HT-29 (cell line): ENCODE measurements around the gene FGF18. TPM values are rescaled to one million over a fixed set of nuclear protein-coding genes. Genes with fewer than 3 reads are reported as not detected.
"Not testable (repeated sequence)": the region's sequence is repeated elsewhere in the genome, so short reads cannot be mapped to it uniquely, and the experiment has no call there.

ENCODE experiments used
- DNase-seq: peaks from one replicate; pipeline ENCODE4 v3.0.0-alpha.2; 2015; ENCODE audit warnings: low spot score
- small RNA-seq: library from RNA; depleted of rRNA; stranded (forward); fragments of <200 nt; gene quantifications from one replicate; pipeline ENCODE3, GENCODE V24; 2014
- total RNA-seq: library from RNA; depleted of rRNA; stranded (reverse); fragments of >200 nt; shearing (Covaris generic); gene quantifications from 2 replicates; pipeline ENCODE4 v1.2.3, GENCODE V29; 2014; rRNA removed

The FGF18 gene
- total RNA-seq, 1 experiment from 2014 or later = 0.58 TPM

- DNase-seq = no peak
Observed at GRCh38 chr5:171495122-171495700, 75.8 kb downstream of the FGF18 start.

GRCh38 chr5:171496456-171496855, 77.0 kb downstream of the FGF18 start:
- no peak for DNase-seq

- DNase-seq = not testable (repeated sequence)
Observed at GRCh38 chr5:171497494-171497893, 78.0 kb downstream of the FGF18 start.

GRCh38 chr5:171498166-171498565, 78.7 kb downstream of the FGF18 start:
- no peak for DNase-seq

- no peak for DNase-seq
Observed at GRCh38 chr5:171499611-171500010, 80.2 kb downstream of the FGF18 start.

GRCh38 chr5:171505473-171506043, 86.1 kb downstream of the FGF18 start:
- DNase-seq = no peak

- no peak for DNase-seq
Observed at GRCh38 chr5:171506951-171507350, 87.5 kb downstream of the FGF18 start.

Small RNA genes lying within 50 kb of the gene (small RNA-seq; reads per million reads assigned to genes)
- gene MIR3912 = not detected

Other genes starting within 250 kb of the FGF18 start
- gene TLX3, start 110.4 kb upstream of the FGF18 start, total RNA-seq = not detected in 2 replicates
- 896 and 936 TPM in 2 replicates for gene NPM1, start 31.8 kb upstream of the FGF18 start, total RNA-seq